GM12878 (cell line): ENCODE measurements around the gene HOXD3. TPM values are rescaled to one million over a fixed set of nuclear protein-coding genes. Genes with fewer than 3 reads are reported as not detected.

Source experiments
- ATAC-seq: fragments of 200-7000 bp; cut with Tn5 transposase; 3 replicates; pipeline ENCODE4 v1.9.1; 2020; ENCODE audit warnings: mild to moderate bottlenecking, moderate library complexity
- BruUV-seq: library from RNA; stranded (reverse); fragments of 400-500 nt; replicated peaks from 2 replicates; lab custom pipeline; 2021; lab: Mats Ljungman, UMichigan
- CTCF ChIA-PET: fragments of 300-600 bp; sonication (Branson Sonifier 250); formaldehyde crosslinking; extraction: SDS; loops from one replicate; lab custom pipeline; 2021; ENCODE audit warnings: inconsistent platforms; lab: Yijun Ruan, JAX
- POLR2A ChIA-PET: fragments of 350-600 bp; formaldehyde crosslinking; extraction: SDS; loops from one replicate; lab custom pipeline; 2021; ENCODE audit warnings: inconsistent platforms; lab: Charles Lee
- RAD21 ChIA-PET: fragments of 300-600 bp; sonication (Branson Sonifier 250); formaldehyde crosslinking; loops from one replicate; lab custom pipeline; 2023; ENCODE audit warnings: antibody characterized with exemption; ENCODE audit not compliant: unreplicated experiment; lab: Charles Lee
- SMC1A ChIA-PET: fragments of 300-600 bp; sonication (Branson Sonifier 250); formaldehyde crosslinking; loops from one replicate; lab custom pipeline; 2023; ENCODE audit not compliant: unreplicated experiment, uncharacterized antibody; lab: Charles Lee
- DNase-seq: peaks from one replicate; pipeline ENCODE4 v3.0.0-alpha.2; 2011; ENCODE audit warnings: low read depth, low spot score
- FAIRE-seq: peaks from 3 replicates; lab custom pipeline; 2011; peaks lifted over from hg19 to GRCh38; lab: Jason Lieb, UNC
- H2AFZ ChIP-seq: 2 replicates; pipeline ENCODE4 v1.6.0; 2011; ENCODE audit warnings: low read depth, low read length, control low read depth; ENCODE audit not compliant: control insufficient read depth
- H3K27ac ChIP-seq: 2 replicates; pipeline ENCODE4 v1.5.1; 2011; ENCODE audit warnings: control low read depth; ENCODE audit not compliant: control insufficient read depth, insufficient read depth
- H3K27me3 ChIP-seq, 2 experiments: replicated peaks in 1 of 2; 2 replicates each; pipeline versions ENCODE4 v1.6.0 to v1.6.1; 2011; ENCODE audit warnings: low read length in 1 of 2; ENCODE audit not compliant: control insufficient read depth in 2 of 2, insufficient read depth in 2 of 2
- H3K36me3 ChIP-seq, 2 experiments: 2 replicates each; pipeline ENCODE4 v1.5.1; 2011; ENCODE audit warnings: low read length in 1 of 2; ENCODE audit not compliant: control insufficient read depth in 2 of 2, insufficient read depth in 2 of 2
- H3K4me1 ChIP-seq: 2 replicates; pipeline ENCODE4 v1.6.1; 2011; ENCODE audit warnings: mild to moderate bottlenecking, low read length, moderate library complexity, mixed read lengths; ENCODE audit not compliant: control insufficient read depth, insufficient read depth
- H3K4me2 ChIP-seq: 2 replicates; pipeline ENCODE4 v1.6.0; 2011; ENCODE audit warnings: control low read depth; ENCODE audit not compliant: control insufficient read depth, insufficient read depth
- H3K4me3 ChIP-seq: fragments of 200-600 bp; sonication (generic); 2 replicates; pipeline ENCODE4 v1.5.1; 2016
- H3K79me2 ChIP-seq: 2 replicates; pipeline ENCODE4 v1.6.0; 2011; ENCODE audit warnings: low read length; ENCODE audit not compliant: control insufficient read depth, insufficient read depth
- H3K9ac ChIP-seq: 2 replicates; pipeline ENCODE4 v1.8.0; 2011; ENCODE audit warnings: low read length, control low read depth, mixed read lengths; ENCODE audit not compliant: control insufficient read depth, insufficient read depth
- H3K9me3 ChIP-seq: replicated peaks from 3 replicates; pipeline ENCODE4 v1.5.1; 2011; ENCODE audit warnings: mild to moderate bottlenecking, low read length; ENCODE audit not compliant: control insufficient read depth, insufficient read depth
- H4K20me1 ChIP-seq: 2 replicates; pipeline ENCODE4 v1.6.0; 2011; ENCODE audit not compliant: control insufficient read depth, insufficient read depth
- CHD4 ChIP-seq: fragments of 200-600 bp; sonication (generic); IDR thresholded peaks from 2 replicates; pipeline ENCODE4 v1.6.1; 2016; ENCODE audit warnings: mild to moderate bottlenecking
- ESRRA ChIP-seq: IDR thresholded peaks from 2 replicates; pipeline ENCODE4 v1.6.1; 2012; ENCODE audit warnings: mild to moderate bottlenecking, low read length, improper control_type of control experiment
- FOS ChIP-seq: IDR thresholded peaks from 3 replicates; pipeline ENCODE4 v1.6.1; 2011; ENCODE audit warnings: borderline replicate concordance; ENCODE audit not compliant: insufficient read length; ENCODE audit errors: extremely low read depth
- LARP7 ChIP-seq: fragments of 450-650 bp; IDR thresholded peaks from 2 replicates; pipeline ENCODE4 v1.6.1; 2017; ENCODE audit warnings: mild to moderate bottlenecking
- NR2C1 ChIP-seq: fragments of 450-650 bp; IDR thresholded peaks from 2 replicates; pipeline ENCODE4 v1.6.1; 2017; ENCODE audit warnings: antibody characterized with exemption, mild to moderate bottlenecking, moderate library complexity
- NR2C2 ChIP-seq: IDR thresholded peaks from 2 replicates; pipeline ENCODE4 v1.6.1; 2011; ENCODE audit warnings: borderline replicate concordance, low read depth; ENCODE audit not compliant: control insufficient read depth, insufficient read length
- SMARCA5 ChIP-seq: fragments of 450-650 bp; IDR thresholded peaks from 2 replicates; pipeline ENCODE4 v1.6.1; 2017; ENCODE audit warnings: mild to moderate bottlenecking
- SMC3 ChIP-seq: IDR thresholded peaks from 2 replicates; pipeline ENCODE4 v1.6.1; 2011; ENCODE audit warnings: low read length, improper control_type of control experiment, borderline replicate concordance
- SREBF1 ChIP-seq: IDR thresholded peaks from 2 replicates; pipeline ENCODE4 v1.6.1; 2012; ENCODE audit warnings: mild to moderate bottlenecking, low read length
- TARDBP ChIP-seq: IDR thresholded peaks from 2 replicates; pipeline ENCODE4 v1.6.1; 2016; ENCODE audit warnings: borderline replicate concordance
- YY1 ChIP-seq: IDR thresholded peaks from 2 replicates; pipeline ENCODE4 v1.6.1; 2011; ENCODE audit warnings: low read depth, mild to moderate bottlenecking, low read length
- WGBS: methylation state at CpG from one replicate; pipeline ENCODE4 v1.1.6; 2016; ENCODE audit warnings: low lambda C conversion rate; ENCODE audit not compliant: insufficient replicate concordance, insufficient coverage; ENCODE audit errors: missing lambda C conversion rate; 5-methylcytosine and 5-hydroxymethylcytosine counted together
- in situ Hi-C: fragments of 300-500 bp; cut with MboI; formaldehyde crosslinking; loops from 9 replicates; pipeline ENCODE4 v1.14.3; 2018; ENCODE audit warnings: mixed read lengths
- intact Hi-C: fragments of 100-400 bp; cut with micrococcal nuclease; formaldehyde crosslinking; loops from one replicate; pipeline ENCODE4 v1.14.2; 2022; ENCODE audit not compliant: unreplicated experiment
- polyA plus RNA-seq, 11 experiments: library from polyadenylated mRNA; depleted of rRNA in 4 of 11; unstranded in 6 of 11; stranded (reverse) in 5 of 11; fragments of >200 nt; fragmentation: Nextera tagmentation in 4 of 11; fragmentation: Illumina TruSeq in 1 of 11; extraction: Ambion mirVana in 4 of 11; extraction: Trizol in 1 of 11; gene quantifications; 1 replicate in 1 of 11; 2 replicates in 10 of 11; pipeline versions ENCODE4 v1.2.1 to v1.2.3, GENCODE V29; 2011 to 2016; ENCODE audit warnings: inconsistent platforms in 2 of 11, missing spikeins in 2 of 11, low read depth in 1 of 11
- total RNA-seq, 4 experiments: library from RNA; depleted of rRNA in 3 of 4; stranded (reverse); fragments of >200 nt in 3 of 4; fragmentation: Illumina TruSeq in 1 of 4; extraction: Trizol in 1 of 4; gene quantifications; 2 replicates each; pipeline versions ENCODE4 v1.2.1 to v1.2.3, GENCODE V29; 2013 to 2021
- TF ChIP-seq, protein P1 (sequence below): fragments of 450-650 bp; formaldehyde crosslinking; IDR thresholded peaks from 2 replicates; pipeline ENCODE4 v1.4.0; 2022; ENCODE audit warnings: mild to moderate bottlenecking, moderate library complexity
- TF ChIP-seq, protein P2 (sequence below): fragments of 450-650 bp; IDR thresholded peaks from 2 replicates; pipeline ENCODE4 v1.6.1; 2017; ENCODE audit warnings: mild to moderate bottlenecking, low read depth, inconsistent platforms; ENCODE audit not compliant: poor library complexity, severe bottlenecking

The HOXD3 gene
- total and polyA plus RNA-seq, 10 of the 15 experiments (the other 5 are each of a cell fraction or from before 2014, with no cell fraction given), result not detected

DNA sequence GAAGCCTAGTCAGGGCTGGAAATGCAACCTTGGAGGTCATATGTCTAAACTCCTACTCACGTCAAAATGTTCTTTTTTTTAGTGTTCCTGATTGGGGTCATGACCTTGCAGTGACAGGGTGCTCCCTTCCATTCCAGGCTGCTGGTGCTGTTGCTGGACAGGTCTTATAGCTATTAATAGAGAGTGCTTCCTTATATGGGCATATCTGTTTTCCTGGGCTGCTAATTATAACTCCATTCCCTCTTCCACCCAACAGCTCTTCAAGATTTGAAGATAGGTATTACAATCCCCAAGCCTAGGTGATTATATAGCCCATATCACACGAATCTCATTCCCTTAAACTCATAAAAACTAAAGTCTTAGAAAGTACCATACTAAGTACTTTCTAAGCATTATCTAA lies 12.6 kb downstream of the HOXD3 start:
- in situ Hi-C loops, result no loop called here
- ChIA-PET CTCF (no interaction called here), RAD21 (no interaction called here), POLR2A (no interaction called here), SMC1A (interaction anchor here (1.1 kb wide), 1 partner anchor 482 kb away, joined by 3 read pairs; no protein-coding TSS in a partner anchor)
- no peaks in the 10 kb centered on the region; the same call in 2 of the 3 replicates for H3K9me3 ChIP-seq
- H3K27ac ChIP-seq, result no peak overlapping the region
- H4K20me1 ChIP-seq, result no peaks in the 10 kb centered on the region
- H3K4me2 ChIP-seq, result no peak overlapping the region
- ATAC-seq (no peak), FAIRE-seq (no peak), DNase-seq (no peak)
- H3K27me3 ChIP-seq, result peaks cover 8 to 22% of the 10 kb centered on the region in 2 experiments
- no TSS peak for BruUV-seq
- no peaks in the 10 kb centered on the region; a peak in 1 of 4 replicates for H3K36me3 ChIP-seq
- TF ChIP-seq LARP7 (no peak), ESRRA (no peak), CHD4 (no peak), TARDBP (no peak), SMARCA5 (no peak), NR2C1 (no peak), SMC3 (no peak), FOS (no peak), YY1 (no peak), SREBF1 (no peak), NR2C2 (no peak)
- TF ChIP-seq, protein P1, sequence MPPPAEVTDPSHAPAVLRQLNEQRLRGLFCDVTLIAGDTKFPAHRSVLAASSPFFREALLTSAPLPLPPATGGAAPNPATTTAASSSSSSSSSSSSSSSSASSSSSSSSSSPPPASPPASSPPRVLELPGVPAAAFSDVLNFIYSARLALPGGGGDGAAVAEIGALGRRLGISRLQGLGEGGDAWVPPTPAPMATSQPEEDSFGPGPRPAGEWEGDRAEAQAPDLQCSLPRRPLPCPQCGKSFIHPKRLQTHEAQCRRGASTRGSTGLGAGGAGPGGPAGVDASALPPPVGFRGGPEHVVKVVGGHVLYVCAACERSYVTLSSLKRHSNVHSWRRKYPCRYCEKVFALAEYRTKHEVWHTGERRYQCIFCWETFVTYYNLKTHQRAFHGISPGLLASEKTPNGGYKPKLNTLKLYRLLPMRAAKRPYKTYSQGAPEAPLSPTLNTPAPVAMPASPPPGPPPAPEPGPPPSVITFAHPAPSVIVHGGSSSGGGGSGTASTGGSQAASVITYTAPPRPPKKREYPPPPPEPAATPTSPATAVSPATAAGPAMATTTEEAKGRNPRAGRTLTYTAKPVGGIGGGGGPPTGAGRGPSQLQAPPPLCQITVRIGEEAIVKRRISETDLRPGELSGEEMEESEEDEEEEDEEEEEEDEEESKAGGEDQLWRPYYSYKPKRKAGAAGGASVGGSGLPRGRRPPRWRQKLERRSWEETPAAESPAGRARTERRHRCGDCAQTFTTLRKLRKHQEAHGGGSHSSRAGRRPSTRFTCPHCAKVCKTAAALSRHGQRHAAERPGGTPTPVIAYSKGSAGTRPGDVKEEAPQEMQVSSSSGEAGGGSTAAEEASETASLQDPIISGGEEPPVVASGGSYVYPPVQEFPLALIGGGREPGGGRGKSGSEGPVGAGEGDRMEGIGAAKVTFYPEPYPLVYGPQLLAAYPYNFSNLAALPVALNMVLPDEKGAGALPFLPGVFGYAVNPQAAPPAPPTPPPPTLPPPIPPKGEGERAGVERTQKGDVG (CRISPR knock-in tag), result no peak
- TF ChIP-seq, protein P2, sequence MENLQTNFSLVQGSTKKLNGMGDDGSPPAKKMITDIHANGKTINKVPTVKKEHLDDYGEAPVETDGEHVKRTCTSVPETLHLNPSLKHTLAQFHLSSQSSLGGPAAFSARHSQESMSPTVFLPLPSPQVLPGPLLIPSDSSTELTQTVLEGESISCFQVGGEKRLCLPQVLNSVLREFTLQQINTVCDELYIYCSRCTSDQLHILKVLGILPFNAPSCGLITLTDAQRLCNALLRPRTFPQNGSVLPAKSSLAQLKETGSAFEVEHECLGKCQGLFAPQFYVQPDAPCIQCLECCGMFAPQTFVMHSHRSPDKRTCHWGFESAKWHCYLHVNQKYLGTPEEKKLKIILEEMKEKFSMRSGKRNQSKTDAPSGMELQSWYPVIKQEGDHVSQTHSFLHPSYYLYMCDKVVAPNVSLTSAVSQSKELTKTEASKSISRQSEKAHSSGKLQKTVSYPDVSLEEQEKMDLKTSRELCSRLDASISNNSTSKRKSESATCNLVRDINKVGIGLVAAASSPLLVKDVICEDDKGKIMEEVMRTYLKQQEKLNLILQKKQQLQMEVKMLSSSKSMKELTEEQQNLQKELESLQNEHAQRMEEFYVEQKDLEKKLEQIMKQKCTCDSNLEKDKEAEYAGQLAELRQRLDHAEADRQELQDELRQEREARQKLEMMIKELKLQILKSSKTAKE, result no peak
- no peak overlapping the region for H3K4me3 ChIP-seq
- intact Hi-C loops, result no loop called here
- H3K79me2 ChIP-seq, result no peaks in the 10 kb centered on the region
- H2AFZ ChIP-seq, result no peak overlapping the region
- WGBS, result 0% methylated on average over 2 of the region's 2 CpGs
- no peaks in the 10 kb centered on the region for H3K4me1 ChIP-seq
- no peak overlapping the region for H3K9ac ChIP-seq
